ENCODE measurements around the gene GUCY2D.

The GUCY2D gene

DNA sequence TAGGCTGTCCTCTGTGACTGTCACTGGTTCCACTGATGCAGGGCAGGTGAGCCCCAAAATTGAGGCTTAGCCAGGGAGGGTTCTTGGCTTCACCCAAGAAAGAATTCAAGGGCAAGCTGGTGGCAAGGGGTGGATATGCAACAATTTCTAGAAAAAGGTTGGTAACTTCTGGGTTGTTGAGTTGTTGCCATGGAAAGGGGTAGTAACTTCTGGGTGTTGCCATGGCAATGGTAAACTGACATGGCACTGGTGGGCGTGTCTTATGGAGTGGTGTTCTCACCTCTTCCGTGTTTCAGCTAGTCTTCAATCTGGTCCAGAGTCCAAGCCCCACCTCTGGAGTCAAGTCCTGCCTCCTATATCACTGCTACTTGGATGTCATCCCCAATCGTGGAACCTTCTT, 9.5 kb upstream of the GUCY2D start:
- no peak for DNase-seq

- no peak for DNase-seq
These were observed 8.3 kb upstream of the GUCY2D start for GRCh38 chr17:7993972-7994589.

DNA sequence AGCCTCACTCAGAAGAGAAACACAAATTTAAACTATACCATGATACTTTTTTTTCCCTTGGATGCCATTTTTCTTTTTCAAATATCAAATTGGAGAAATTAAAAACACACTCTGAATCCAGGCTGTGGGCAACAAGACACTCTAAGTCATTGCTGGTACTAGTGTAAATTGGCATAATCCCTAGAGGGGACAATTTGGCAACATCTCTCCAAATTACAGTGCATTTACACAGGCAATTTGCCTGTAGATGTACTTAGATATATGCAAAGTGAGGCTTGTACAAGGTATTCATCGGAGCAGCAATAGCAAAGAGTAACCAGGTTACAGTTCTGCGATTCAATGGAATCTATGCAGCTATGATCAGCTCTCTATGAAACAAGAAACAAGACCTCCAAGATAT, 6.7 kb upstream of the GUCY2D start:
- DNase-seq, result no peak

DNA sequence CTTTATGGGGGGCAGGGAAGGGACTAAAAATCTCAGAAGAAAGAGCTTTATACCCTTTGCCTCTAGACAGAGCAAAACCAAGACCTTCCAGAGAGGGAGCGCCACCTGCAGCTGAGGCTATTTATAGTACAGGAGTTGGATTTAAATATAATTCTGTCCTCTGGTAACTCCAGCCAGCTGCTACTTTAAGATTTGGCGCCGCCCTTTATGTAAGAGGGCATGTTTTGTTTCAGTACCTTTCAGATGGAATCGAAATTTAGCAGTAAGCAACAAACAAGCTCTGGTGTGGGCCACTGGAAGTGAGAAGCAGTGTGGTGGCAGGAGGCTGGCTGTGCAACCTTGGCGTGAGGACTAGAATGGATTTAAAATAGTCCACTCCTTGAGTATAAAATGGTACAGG, 5.2 kb upstream of the GUCY2D start:
- no peak for DNase-seq

- DNase-seq, result no peak
These were observed 542 bp downstream of the GUCY2D start for GRCh38 chr17:8002721-8003593.

DNA sequence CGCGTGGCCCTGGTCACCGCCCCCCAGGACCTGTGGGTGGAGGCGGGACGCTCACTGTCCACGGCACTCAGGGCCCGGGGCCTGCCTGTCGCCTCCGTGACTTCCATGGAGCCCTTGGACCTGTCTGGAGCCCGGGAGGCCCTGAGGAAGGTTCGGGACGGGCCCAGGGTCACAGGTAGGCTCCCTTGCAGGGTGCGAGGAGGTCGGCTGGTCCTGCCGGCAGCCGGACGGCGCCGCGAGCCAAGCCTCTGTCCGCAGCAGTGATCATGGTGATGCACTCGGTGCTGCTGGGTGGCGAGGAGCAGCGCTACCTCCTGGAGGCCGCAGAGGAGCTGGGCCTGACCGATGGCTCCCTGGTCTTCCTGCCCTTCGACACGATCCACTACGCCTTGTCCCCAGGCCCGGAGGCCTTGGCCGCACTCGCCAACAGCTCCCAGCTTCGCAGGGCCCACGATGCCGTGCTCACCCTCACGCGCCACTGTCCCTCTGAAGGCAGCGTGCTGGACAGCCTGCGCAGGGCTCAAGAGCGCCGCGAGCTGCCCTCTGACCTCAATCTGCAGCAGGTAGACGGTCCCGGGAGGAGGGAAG, 1.3 kb downstream of the GUCY2D start:
- DNase-seq, result no peak

- DNase-seq, result no peak
These were observed 2.5 kb downstream of the GUCY2D start for GRCh38 chr17:8004899-8005298.

- DNase-seq, result no peak
These were observed 2.9 kb downstream of the GUCY2D start for GRCh38 chr17:8005357-8005756.

GRCh38 chr17:8005967-8006730, 3.7 kb downstream of the GUCY2D start:
- DNase-seq, result no peak

DNA sequence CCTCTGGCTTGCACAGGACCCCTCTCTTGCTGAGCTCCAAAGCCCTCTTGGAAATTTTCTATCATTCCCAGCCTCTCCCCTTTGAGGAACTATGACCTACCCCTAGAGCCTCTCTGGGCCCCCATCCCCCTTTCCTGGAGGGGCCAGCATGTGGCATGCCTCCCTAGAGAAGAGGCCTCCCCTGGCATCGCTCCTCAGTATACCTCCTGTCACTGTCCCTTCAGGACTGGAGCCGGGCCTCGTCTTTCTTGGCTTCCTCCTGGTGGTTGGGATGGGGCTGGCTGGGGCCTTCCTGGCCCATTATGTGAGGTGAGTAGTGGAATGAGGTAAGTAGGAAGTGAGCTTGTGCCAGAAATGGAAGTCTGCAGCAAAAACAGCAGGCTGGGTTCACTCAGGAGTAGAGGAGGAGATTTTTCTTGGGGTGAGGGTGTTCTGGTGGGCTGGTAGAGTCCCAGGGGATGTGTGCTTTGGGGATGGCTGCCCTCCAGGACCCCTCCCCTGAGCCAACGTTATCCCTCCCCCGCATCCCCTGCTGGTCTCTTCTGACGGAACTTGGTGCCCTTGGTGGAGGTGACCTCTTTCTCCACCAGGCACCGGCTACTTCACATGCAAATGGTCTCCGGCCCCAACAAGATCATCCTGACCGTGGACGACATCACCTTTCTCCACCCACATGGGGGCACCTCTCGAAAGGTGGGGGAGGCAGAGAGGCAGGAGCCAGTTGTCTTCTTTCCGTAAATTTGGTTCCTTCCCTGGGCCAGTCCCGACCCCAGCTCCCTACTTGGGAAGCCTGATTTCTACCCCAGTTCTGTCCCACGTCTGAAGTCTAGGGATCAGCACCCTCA, 4.6 kb downstream of the GUCY2D start:
- no peak for DNase-seq

- no peak for DNase-seq
These were observed 5.4 kb downstream of the GUCY2D start for GRCh38 chr17:8007836-8008235.

DNA sequence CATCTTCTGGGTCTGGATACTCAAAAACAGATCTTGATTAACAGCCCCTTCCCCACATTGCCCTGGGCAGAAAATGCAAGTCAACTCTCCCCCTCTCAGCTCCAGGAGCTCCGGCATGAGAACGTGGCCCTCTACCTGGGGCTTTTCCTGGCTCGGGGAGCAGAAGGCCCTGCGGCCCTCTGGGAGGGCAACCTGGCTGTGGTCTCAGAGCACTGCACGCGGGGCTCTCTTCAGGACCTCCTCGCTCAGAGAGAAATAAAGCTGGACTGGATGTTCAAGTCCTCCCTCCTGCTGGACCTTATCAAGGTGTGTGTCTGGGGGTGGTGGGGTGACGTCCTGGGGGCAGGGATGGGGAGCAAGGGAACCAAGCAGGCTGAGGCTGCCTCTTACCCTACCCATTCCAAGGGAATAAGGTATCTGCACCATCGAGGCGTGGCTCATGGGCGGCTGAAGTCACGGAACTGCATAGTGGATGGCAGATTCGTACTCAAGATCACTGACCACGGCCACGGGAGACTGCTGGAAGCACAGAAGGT, 9.7 kb downstream of the GUCY2D start:
- DNase-seq, result no peak

DNA sequence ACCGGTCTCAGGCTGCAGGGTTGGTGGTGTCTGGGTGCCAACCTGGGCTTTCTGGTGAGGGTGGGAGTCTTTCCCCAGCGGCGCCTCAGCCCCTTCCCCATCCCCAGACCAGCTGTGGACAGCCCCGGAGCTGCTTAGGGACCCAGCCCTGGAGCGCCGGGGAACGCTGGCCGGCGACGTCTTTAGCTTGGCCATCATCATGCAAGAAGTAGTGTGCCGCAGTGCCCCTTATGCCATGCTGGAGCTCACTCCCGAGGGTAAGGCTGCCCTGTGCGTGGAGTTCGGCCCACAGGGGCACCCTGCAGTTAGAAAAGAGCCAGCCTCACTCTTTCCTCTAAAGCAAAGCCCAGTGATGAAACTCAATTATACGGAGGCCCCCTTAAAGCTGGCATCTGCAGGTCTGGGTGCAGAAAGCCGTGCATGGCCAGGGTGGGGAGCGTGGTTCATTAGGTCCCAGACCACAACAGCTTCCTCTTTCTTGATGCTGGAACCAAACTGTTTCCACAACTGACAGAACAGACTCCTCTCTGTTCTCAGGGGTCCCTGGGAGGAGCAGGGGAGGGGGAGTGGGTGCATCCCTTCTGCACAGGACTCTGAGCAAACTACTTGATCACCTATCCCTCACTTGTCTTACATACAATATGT, 10.7 kb downstream of the GUCY2D start:
- no peak for DNase-seq

DNA sequence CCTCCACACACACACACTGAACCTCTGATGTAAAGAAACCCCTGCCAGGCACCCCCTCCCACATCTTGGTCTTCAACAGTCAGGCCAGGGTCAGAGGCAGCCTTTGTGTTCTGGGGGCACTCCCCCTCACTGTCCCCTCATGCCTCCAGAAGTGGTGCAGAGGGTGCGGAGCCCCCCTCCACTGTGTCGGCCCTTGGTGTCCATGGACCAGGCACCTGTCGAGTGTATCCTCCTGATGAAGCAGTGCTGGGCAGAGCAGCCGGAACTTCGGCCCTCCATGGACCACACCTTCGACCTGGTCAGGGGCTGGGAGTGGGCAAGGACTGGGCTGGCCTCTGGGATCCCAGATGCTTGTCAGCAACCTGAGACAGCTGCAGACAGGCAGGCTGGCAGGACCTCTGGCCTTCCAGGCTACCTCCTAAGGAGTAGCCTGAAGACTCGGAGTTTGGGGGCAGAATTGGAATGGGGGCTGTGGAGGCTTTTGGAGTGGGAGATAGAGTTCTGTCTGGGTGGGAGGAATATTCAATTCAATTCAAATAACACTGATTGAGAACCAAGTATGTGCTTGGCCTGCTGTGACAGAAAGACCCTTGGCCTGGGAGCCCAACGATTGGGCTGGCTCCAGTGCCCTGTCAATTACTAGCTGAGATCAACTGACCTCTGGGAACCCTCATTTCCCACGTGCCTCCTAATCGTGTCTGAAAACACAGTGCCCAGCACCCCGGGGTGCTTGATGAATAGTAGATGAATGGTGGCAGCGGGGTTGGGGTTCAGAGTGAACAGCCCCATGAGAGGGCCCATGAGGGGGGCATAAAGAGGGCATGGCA, 11.5 kb downstream of the GUCY2D start:
- no peak for DNase-seq

- DNase-seq, result no peak
These were observed 12.1 kb downstream of the GUCY2D start for GRCh38 chr17:8014558-8014850.

DNA sequence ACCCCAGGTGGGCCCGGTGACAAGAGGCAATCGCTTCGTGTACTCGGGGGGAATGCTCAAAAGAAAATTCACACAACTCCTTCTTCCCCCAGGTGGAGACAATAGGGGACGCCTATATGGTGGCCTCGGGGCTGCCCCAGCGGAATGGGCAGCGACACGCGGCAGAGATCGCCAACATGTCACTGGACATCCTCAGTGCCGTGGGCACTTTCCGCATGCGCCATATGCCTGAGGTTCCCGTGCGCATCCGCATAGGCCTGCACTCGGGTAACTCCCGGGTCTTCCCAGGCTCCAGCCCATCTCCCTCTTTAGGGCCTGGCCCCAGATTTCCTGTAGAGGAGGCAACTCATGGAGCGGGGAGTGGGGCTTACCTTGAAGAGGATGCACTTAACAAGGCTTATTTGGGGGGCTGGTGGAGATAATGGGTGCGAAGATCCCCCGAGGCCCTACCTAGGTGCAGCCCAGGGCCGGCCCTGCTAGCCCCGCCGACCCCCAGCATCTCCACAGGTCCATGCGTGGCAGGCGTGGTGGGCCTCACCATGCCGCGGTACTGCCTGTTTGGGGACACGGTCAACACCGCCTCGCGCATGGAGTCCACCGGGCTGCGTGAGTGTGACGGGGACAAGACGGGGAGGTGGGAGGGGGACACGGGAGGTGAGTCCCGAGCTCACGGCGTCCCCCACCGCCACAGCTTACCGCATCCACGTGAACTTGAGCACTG, 13.0 kb downstream of the GUCY2D start:
- DNase-seq, result no peak

DNA sequence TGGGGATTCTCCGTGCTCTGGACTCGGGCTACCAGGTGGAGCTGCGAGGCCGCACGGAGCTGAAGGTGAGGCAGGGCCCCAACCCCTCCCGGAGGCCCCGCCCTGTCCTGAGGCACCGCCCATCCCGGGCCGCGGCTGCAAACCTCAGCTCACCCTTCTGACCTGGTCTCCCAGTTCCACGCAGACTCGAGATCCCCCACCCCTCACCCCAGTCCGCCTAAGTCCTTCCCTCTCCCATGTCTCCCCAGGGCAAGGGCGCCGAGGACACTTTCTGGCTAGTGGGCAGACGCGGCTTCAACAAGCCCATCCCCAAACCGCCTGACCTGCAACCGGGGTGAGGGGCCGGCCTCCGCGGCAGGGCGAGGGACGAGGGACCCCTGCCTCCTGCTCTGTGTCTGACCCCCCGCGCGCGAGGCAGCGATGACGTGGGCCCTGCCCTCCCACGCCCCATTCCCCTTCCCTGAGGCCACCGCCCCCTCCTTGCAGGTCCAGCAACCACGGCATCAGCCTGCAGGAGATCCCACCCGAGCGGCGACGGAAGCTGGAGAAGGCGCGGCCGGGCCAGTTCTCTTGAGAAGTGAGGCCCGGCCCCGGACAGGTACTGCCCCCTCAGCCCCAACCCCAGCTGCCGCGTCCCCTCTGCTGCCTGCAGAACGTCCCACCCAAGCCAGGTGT, 13.7 kb downstream of the GUCY2D start:
- DNase-seq, result no peak

- DNase-seq, result peak; percentile 31
These were observed 14.4 kb downstream of the GUCY2D start for GRCh38 chr17:8016632-8017424.

DNA sequence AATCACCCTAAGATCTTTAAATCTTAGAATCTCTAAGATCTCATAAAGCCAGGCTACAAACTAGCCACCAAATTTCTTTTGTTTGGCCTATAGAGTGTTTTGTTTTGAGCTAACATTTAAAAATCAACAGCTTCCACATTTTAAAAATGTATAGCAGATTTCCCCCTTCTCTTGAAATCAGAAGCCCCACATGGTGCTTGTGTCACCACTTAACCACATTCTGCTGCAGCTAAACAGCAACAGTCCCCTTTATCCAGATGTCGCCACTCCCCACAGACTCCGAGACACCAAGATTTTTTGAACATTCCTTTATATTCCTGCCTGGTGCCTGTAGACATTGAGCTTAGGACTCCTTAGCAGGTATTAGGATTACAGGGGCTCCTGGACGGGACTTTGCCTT, 16.0 kb downstream of the GUCY2D start:
- DNase-seq, result no peak

Measured in central memory CD4-positive, alpha-beta T cell (primary cell).